K562 (cell line): ENCODE results near the gene BCAM.

Experiments used
- CTCF ChIP-seq, 3 experiments: IDR thresholded peaks in 2 of 3; conservative IDR thresholded peaks in 1 of 3; 2 replicates each; pipeline ENCODE4 v1.5.1; 2011 to 2012; ENCODE audit warnings: low read length in 3 of 3, mild to moderate bottlenecking in 3 of 3, control low read depth in 2 of 3, improper control_type of control experiment in 1 of 3, inconsistent platforms in 1 of 3, low read depth in 1 of 3, mixed read lengths in 1 of 3, moderate library complexity in 1 of 3; ENCODE audit not compliant: insufficient read depth in 2 of 3
- E2F1 ChIP-seq: sonication (generic); formaldehyde crosslinking; IDR thresholded peaks from 2 replicates; pipeline ENCODE4 v1.8.1; 2023; ENCODE audit warnings: mild to moderate bottlenecking, missing genetic modification reagents, moderate library complexity
- E4F1 ChIP-seq: fragments of 250-450 bp; sonication (Bioruptor Pico); IDR thresholded peaks from 2 replicates; pipeline ENCODE4 v1.5.0; 2021; ENCODE audit warnings: mild to moderate bottlenecking, borderline replicate concordance
- KLF1 ChIP-seq: fragments of 450-650 bp; IDR thresholded peaks from 2 replicates; pipeline ENCODE4 v1.6.1; 2016; ENCODE audit warnings: missing genetic modification characterization, missing compliant biosample characterization
- MXD1 ChIP-seq: fragments of 250-450 bp; sonication (Bioruptor Pico); IDR thresholded peaks from 2 replicates; pipeline ENCODE4 v1.8.0; 2021; ENCODE audit warnings: borderline replicate concordance, mild to moderate bottlenecking, moderate library complexity; ENCODE audit not compliant: poor library complexity, severe bottlenecking
- RCOR1 ChIP-seq, 2 experiments: IDR thresholded peaks; 2 replicates each; pipeline ENCODE4 v1.6.1; 2012; ENCODE audit warnings: low read depth in 2 of 2, low read length in 2 of 2, borderline replicate concordance in 1 of 2, improper control_type of control experiment in 1 of 2
- REST ChIP-seq, 2 experiments: fragments of 450-650 bp; formaldehyde crosslinking in 1 of 2; IDR thresholded peaks; 2 replicates each; pipeline versions ENCODE4 v1.4.0 to v1.6.1; 2014 to 2020; ENCODE audit warnings: mild to moderate bottlenecking in 2 of 2, borderline replicate concordance in 1 of 2, low read depth in 1 of 2
- SIN3B ChIP-seq: fragments of 450-650 bp; IDR thresholded peaks from 2 replicates; pipeline ENCODE4 v1.6.1; 2017; ENCODE audit warnings: low read depth, mild to moderate bottlenecking, moderate library complexity
- SMAD2 ChIP-seq: fragments of 150-350 bp; IDR thresholded peaks from 2 replicates; pipeline ENCODE4 v1.6.1; 2014; ENCODE audit warnings: low read depth, mild to moderate bottlenecking, low read length
- TARDBP ChIP-seq: fragments of 450-650 bp; IDR thresholded peaks from 2 replicates; pipeline ENCODE4 v1.6.1; 2016

GRCh38 chr19:44822670-44823372 lies 13.9 kb downstream of the BCAM start:
- TF ChIP-seq CTCF (IDR thresholded peaks at IDR 0.05 in 2 of 3, conservative IDR thresholded peaks at IDR 0.05 in 1 of 3; ENCODE audit: insufficient read depth in 2 of 3, low read depth in 1 of 3, low read length in 3 of 3) (no peak), RCOR1 (IDR thresholded peaks at IDR 0.05; ENCODE audit: borderline replicate concordance in 1 of 2, low read depth in 2 of 2, low read length in 2 of 2) (no peak), E2F1 (CRISPR knock-in tag) (no peak), KLF1 (tag) (no peak), MXD1 (CRISPR knock-in tag) (no peak), SIN3B (no peak), SMAD2 (no peak), TARDBP (no peak), REST (IDR thresholded peaks at IDR 0.05; ENCODE audit: borderline replicate concordance) (no peak), REST (CRISPR knock-in tag; IDR thresholded peaks at IDR 0.05; ENCODE audit: low read depth) (no peak), E4F1 (CRISPR knock-in tag) (no peak)
